SHP77 treated with DMSO at 0.1 percent for 48 hours (cell line): ENCODE measurements around the gene DHH.
"Not testable (repeated sequence)": the region's sequence is repeated elsewhere in the genome, so short reads cannot be mapped to it uniquely, and the experiment has no call there.

Source experiments
- DNase-seq: peaks from one replicate; lab custom pipeline; 2025; lab: John Stamatoyannopoulos, UW

The DHH gene

DNA sequence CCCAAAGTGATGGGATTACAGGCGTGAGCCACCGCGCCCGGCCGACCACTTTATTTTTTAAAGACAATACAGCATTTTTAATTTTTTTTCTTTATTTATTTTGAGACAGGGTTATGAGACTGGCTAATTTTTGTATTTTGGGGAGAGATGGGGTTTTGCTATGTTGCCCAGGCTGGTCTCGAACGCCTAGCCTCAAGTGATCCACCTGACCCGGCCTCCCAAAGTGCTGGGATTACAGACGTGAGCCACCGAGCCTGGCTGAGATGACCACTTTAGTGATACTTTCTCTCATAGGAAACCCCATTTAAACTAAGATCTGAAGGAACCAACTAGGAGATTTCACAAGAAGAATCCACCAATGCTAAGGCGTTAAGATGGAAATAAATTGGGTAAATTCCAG is 23.6 kb downstream of the DHH start:
- DNase-seq: no peak

DNA sequence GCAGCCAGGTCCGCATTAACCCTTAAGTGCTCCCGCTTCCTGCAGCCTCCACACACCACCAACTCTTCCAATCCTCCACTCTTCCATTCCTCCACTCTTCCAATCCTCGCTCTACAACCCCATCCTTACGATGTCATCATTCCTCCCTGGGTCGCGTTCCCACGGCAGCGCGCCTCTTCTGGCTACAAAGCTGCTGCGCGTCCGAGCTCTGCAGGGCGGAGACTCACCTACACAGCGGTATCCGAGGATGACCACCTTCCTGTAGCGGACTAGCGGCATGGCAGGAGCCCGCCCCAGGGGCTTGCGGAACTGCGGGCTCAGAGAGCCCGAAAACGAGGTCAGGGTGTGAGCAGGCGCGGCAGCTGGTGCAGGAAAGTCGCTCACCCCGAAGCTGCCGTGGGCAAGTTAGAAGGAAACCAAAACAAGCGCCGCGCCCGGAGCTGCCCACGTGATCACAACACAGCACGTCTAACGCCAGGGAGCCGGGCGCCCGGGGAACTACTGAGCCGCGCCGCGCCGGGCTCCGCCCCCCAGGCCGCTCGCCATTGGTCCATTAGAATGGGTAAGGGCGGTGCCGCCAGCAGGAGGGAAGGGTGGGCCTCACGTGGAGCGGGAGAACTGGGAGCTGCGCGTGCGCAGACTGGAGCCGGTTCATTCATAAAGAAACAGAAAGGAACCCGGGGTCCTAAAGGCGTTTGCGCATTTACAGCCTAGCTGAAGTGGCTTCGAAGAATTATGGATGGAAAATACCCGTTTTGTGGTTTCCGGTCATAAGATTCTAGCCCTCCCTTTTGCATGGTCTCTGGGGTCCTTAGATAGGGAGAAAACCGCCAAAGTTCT is 24.9 kb downstream of the DHH start, which contains the start of gene RHEBL1:
TSS of gene RHEBL1 (minus strand) at position 473 of the 840 bp plus-strand sequence. CDS start at position 279, 194 bp downstream.
- peak; percentile 95 for DNase-seq

- no peak for DNase-seq
Observed at GRCh38 chr12:49068879-49069506, 25.6 kb downstream of the DHH start.

- no peak for DNase-seq
Observed at GRCh38 chr12:49066120-49066519, 28.5 kb downstream of the DHH start.

DNA sequence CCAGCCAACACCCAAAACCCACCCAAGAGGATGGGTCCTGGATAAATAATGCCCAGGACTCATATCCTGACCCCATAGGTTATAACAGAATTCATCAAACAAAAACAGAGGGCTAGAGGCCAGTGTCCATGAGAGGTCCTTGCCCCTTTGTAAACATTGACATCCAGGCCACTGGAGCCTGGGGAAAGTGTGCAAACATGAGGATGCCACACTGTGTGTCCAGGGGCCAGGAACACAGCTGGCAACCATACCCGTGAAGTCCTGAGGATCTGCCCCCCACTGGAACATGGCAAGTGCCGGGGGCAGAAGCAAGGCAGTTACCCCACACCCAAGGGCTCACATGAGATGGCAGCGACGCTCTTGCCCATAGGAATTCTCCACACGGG is 29.8 kb downstream of the DHH start:
- DNase-seq: no peak

DNA sequence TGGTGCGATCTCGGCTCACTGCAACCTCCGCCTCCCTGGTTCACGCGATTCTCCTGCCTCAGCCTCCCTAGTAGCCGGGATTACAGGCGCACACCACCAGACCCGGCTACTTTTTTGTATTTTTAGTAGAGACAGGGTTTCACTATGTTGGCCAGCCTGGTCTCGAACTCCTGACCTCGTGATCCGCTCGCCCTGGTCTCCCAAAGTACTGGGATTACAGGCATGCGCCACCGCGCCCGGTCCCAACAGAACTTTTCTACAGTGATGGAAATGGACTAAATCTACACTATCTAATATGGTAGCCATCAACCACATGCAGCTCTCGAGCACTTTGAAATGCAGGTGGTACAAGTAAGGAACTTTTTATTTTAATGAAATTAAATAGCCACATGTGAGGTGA is 32.7 kb downstream of the DHH start:
- not testable (repeated sequence) for DNase-seq

- DNase-seq: no peak
Observed at GRCh38 chr12:49061157-49061650, 33.4 kb downstream of the DHH start.

- peak; percentile 93 for DNase-seq
Observed at GRCh38 chr12:49060237-49061156, 34.1 kb downstream of the DHH start, which contains the start of gene KMT2D. Gene KMT2D (minus strand): TSS chr12:49060794. CDS start chr12:49055324, 5,470 bp downstream.

DNA sequence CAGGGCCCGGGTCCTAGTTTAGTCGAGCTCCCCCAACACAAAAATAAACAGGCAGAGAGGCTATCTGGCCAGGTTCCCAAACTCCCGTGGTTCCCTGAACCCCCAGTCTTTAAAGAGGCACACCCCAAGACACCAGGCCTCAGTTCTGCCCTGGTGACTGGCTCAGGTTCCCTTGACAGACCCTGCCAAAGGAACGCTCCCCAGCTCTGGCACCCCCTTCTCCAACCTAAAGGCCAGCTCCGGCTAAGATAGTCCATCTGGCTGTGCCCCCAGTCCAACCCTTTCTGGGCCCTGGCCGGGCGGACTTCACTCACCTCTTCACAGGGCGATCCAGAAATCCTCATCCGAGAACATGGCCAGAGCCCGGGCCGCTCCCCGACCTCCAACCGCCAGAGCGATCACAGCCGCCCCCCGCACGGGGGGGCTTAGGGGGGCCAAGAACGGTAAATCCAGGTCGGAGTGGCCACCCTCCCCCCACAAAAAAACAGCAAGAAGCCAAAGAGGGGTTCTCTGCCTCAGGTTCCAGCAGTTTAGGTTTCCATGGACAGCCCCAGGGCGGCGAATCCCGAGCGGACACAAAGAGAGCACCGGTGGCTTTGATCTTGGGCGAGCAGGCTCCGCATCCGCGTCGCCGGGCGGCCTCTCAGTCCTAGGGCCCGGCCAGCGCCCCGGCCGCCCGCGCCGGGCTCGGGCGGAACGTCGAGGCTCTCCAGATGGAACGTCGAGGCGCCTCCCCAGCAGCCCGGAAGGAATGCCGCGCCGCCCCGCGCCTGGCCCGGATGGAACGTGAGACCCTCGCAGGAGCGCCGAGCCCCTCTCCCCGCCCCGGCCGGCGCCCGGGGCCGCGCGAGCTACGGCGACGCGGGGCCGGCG is 35.1 kb downstream of the DHH start:
- DNase-seq: no peak

DNA sequence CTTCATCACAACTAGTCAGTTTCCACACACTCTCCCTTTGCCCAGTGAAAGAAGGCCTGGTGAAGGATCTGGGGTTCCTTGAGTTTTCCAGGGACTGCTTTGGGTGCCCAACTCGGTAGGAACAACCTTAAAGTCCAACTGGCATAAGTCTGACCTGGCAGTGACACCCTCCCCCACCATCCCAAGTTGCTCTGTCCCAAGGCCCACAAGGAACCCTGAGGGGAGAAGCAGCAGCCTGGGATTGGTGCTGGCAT is 35.6 kb downstream of the DHH start:
- no peak for DNase-seq

DNA sequence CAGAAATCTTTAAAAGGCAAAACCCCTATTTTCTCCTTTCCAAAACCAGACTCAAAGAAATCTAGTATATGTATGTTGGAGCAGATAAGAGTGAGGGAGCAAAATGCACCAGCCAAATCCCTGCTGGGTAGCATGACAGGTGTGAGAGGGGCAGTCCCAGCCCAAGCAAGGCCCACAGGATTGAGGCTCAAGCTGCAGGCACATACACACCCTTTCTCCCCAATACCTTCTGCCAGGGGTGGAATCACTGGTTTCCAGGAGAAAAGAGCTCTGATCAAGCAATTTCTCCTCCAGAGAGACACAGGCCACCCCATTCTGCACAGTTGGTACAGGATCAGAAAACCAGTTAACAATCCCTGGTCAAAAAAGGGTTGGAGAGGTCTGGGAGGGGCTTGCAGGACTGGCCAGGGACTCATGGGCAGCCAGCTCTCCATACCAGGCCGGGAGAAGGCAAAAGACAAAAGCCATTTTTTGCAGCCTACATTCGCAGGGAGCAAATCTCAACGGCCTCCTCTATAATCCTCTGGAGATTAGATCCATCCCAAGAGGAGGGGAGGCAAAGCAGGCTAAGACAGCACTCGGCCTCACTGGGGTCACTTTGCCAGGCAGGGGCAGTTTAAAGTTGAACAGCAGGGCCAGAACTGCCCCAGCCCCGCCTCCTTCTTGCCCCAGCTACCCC is 36.1 kb downstream of the DHH start:
- DNase-seq: no peak

DNA sequence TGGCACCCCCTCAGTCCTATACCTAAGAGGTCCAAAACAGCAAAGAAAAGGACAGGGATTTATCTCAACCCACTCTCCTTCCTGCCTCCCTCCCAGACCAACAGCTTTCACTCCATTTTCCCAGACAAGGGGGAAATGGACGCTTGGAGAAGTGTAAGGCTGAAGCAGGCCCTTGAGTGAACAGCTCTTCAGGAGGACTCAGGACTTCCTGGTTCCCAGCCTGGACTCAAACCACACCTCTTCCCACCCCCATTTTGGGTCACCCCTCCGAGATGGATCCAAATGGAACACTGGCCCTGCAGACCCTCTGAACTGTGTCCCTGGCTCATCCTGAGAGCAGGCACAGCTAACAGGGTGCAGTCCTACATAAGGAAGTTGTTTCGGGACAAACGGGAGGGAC is 36.7 kb downstream of the DHH start:
- DNase-seq: no peak

GRCh38 chr12:49055978-49056754 is 38.4 kb downstream of the DHH start:
- DNase-seq: no peak

GRCh38 chr12:49055092-49055491 is 39.5 kb downstream of the DHH start:
- no peak for DNase-seq

GRCh38 chr12:49054524-49054923 is 40.1 kb downstream of the DHH start:
- no peak for DNase-seq

DNA sequence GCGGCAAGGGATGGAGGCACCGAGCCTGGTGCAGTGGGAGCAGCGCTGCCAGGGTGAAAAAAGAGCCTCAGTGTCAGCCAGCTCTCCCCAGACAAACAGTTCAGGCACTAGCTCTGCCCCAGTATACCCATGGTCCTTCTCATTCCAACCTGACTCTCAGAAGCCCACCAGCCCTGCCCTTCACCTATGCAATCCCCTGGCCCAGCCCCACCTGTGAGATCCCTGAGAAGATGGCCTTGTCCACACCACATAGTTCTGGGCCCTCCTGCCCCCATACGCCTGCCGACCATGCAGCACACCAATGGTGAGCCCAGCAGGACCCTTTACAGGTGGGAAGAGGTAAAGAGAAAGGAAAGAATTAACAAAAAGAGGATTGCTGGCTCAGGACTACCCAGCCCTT is 40.5 kb downstream of the DHH start:
- no peak for DNase-seq

- DNase-seq: no peak
Observed at GRCh38 chr12:49052451-49053208, 42.0 kb downstream of the DHH start.

DNA sequence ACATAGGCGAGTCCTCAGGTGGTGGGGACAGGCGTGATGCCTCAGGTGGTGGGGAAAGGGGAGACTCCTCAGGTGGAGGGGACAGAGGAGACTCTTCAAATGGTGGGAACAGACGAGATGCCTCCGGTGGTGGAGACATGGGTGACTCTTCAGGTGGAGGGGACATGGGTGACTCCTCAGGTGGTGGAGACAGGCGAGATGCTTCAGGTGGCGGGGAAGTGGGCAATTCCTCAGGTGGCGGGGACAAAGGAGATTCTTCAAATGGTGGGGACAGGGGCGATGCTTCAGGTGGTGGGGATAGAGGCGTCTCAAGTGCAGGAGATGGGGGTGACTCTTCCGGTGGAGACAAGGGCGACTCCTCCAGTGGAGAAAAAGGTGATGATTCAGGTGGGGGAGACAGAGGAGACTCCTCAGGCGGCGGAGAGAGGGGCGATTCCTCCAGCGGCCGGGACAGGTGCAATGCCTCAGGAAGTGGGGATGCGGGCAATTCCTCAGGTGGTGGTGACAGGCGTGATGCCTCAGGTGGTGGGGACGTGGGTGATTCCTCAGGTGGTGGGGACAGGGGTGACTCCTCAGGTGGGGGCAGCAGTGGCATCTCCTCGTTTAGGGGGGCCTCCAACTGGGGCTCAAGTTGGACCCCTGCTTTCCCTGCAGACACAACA is 42.7 kb downstream of the DHH start:
- DNase-seq: no peak

GRCh38 chr12:49051373-49051764 is 43.2 kb downstream of the DHH start:
- DNase-seq: no peak
